Natural killer cell (primary cell): ENCODE measurements around the gene ZNF618. TPM values are rescaled to one million over a fixed set of nuclear protein-coding genes. Genes with fewer than 3 reads are reported as not detected.
A peak's percentile ranks its signal among the peaks of the same experiment; 100 is the strongest.

Source experiments
- ATAC-seq, 3 donors: fragments of 150-1000 bp in 2 of 3; fragments of 200-7000 bp in 1 of 3; cut with Tn5 transposase; 1 replicate in 1 of 3; 2 replicates in 2 of 3; pipeline ENCODE4 v1.10.0; 2021; ENCODE audit warnings: mild to moderate bottlenecking in 2 of 3, moderate library complexity in 2 of 3
- DNase-seq, 2 donors: peaks; one replicate each; pipeline versions ENCODE4 v3.0.0 to v3.0.0-alpha.2; 2013 to 2021; ENCODE audit warnings: mixed read lengths in 1 of 2
- H3K27ac ChIP-seq: one replicate; pipeline ENCODE4 v1.5.1; 2013; ENCODE audit warnings: mild to moderate bottlenecking, low read length
- H3K27me3 ChIP-seq: one replicate; pipeline ENCODE4 v1.6.1; 2013; ENCODE audit warnings: low read length; ENCODE audit not compliant: control insufficient read depth, insufficient read depth
- H3K36me3 ChIP-seq: one replicate; pipeline ENCODE4 v1.6.1; 2013; ENCODE audit warnings: low read length; ENCODE audit not compliant: control insufficient read depth, insufficient read depth
- H3K4me1 ChIP-seq: one replicate; pipeline ENCODE4 v1.6.1; 2013; ENCODE audit warnings: low read length; ENCODE audit not compliant: control insufficient read depth, insufficient read depth
- H3K4me3 ChIP-seq: one replicate; pipeline ENCODE4 v1.5.1; 2013; ENCODE audit warnings: low read length
- H3K9me3 ChIP-seq: one replicate; pipeline ENCODE4 v1.6.1; 2013; ENCODE audit warnings: low read length; ENCODE audit not compliant: control insufficient read depth, insufficient read depth
- H3K27ac Mint-ChIP-seq, 2 donors: one replicate each; pipeline ENCODE4 v1.8.0; 2022; ENCODE audit warnings: mild to moderate bottlenecking in 2 of 2, mixed read lengths in 2 of 2, moderate library complexity in 1 of 2
- H3K27me3 Mint-ChIP-seq, 2 donors: one replicate each; pipeline ENCODE4 v1.8.0; 2022; ENCODE audit warnings: low read depth in 2 of 2, mixed read lengths in 2 of 2
- H3K36me3 Mint-ChIP-seq: one replicate; pipeline ENCODE4 v1.8.0; 2022; ENCODE audit warnings: mixed read lengths
- H3K4me1 Mint-ChIP-seq, 2 donors: one replicate each; pipeline ENCODE4 v1.8.0; 2022; ENCODE audit warnings: mixed read lengths in 2 of 2
- H3K4me3 Mint-ChIP-seq: one replicate; pipeline ENCODE4 v1.8.0; 2022; ENCODE audit warnings: mild to moderate bottlenecking, moderate library complexity, mixed read lengths
- H3K9me3 Mint-ChIP-seq, 2 donors: one replicate each; pipeline ENCODE4 v1.8.0; 2022; ENCODE audit warnings: mixed read lengths in 2 of 2
- WGBS: methylation state at CpG from one replicate; pipeline ENCODE4 v1.1.7; 2013; ENCODE audit warnings: missing lambda C conversion rate; ENCODE audit not compliant: insufficient coverage; 5-methylcytosine and 5-hydroxymethylcytosine counted together
- intact Hi-C: fragments of 100-400 bp; cut with micrococcal nuclease; formaldehyde crosslinking; loops from one replicate; pipeline ENCODE4 v1.14.2; 2022
- total RNA-seq, 4 donors: library from RNA; stranded (reverse); fragments of 120-200 nt in 1 of 4; gene quantifications; one replicate each; pipeline versions ENCODE4 v1.2.3 to v1.2.4, GENCODE V29; 2013 to 2022
- TF ChIP-seq, protein P1 (sequence below): fragments of 200-600 bp; IDR thresholded peaks from one replicate; pipeline ENCODE4 v1.8.0; 2022; ENCODE audit warnings: antibody characterized with exemption

Gene ZNF618
- total RNA-seq, 3 donors from 2014 or later (not counting 1 experiment from before 2014, with no cell fraction given), result 9.2 to 10.7 (median 10.0) TPM

DNA sequence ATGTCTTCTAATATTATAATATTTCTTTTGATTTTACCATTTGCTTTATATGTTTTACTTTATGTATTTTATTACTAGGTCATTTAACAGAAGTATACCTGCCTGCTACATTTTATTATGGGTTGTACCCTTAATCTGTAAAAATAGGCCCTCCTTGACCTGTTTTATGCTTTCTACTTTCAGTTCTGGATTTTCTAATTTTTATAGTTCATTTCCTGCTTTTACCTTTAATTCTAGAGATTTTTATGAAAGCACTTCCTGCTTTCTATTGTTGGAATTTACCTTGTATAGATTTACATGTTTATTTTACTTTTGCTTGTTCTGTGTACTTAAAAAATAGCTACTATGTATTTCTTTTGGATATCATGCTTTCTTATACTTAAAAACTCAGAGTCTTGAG is 20.6 kb downstream of the ZNF618 start:
- intact Hi-C loops, result no loop called here
- DNase-seq (no peak), ATAC-seq (no peak)
- Mint-ChIP-seq H3K4me1 (no peaks in the 10 kb centered on the region), H3K36me3 (no peaks in the 10 kb centered on the region), H3K4me3 (no peak overlapping the region), H3K27ac (no peak overlapping the region), H3K9me3 (no peaks in the 10 kb centered on the region), H3K27me3 (no peaks in the 10 kb centered on the region)
- Histone ChIP-seq H3K27me3 (no peaks in the 10 kb centered on the region), H3K36me3 (no peaks in the 10 kb centered on the region), H3K9me3 (no peaks in the 10 kb centered on the region), H3K4me1 (no peaks in the 10 kb centered on the region), H3K4me3 (no peak overlapping the region), H3K27ac (no peak overlapping the region)
- TF ChIP-seq, protein P1, sequence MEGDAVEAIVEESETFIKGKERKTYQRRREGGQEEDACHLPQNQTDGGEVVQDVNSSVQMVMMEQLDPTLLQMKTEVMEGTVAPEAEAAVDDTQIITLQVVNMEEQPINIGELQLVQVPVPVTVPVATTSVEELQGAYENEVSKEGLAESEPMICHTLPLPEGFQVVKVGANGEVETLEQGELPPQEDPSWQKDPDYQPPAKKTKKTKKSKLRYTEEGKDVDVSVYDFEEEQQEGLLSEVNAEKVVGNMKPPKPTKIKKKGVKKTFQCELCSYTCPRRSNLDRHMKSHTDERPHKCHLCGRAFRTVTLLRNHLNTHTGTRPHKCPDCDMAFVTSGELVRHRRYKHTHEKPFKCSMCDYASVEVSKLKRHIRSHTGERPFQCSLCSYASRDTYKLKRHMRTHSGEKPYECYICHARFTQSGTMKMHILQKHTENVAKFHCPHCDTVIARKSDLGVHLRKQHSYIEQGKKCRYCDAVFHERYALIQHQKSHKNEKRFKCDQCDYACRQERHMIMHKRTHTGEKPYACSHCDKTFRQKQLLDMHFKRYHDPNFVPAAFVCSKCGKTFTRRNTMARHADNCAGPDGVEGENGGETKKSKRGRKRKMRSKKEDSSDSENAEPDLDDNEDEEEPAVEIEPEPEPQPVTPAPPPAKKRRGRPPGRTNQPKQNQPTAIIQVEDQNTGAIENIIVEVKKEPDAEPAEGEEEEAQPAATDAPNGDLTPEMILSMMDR, result no peak

DNA sequence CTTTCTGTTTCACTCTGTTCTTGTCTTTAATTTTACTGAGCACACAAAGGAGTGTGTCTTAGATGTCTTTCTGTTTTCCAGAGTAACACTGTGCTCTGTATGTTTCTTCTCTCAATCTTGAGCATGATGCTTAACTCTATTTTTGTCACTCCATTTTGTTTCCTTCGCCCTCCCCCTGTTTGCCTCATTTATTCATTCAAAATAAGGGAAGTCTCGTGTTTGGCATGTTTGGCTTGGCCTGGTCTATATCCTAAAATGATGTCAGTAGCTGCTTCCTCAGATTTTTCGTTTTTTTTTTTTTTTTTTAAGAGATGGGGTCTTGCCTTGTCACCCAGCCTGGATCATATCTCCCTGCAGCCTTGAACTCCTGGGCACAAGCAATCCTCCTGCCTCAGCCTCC is 22.0 kb downstream of the ZNF618 start:
- ATAC-seq (no peak), DNase-seq (no peak)
- TF ChIP-seq, protein P1, result no peak
- no peaks in the 10 kb centered on the region for H3K4me1 ChIP-seq
- Mint-ChIP-seq H3K4me1 (no peaks in the 10 kb centered on the region), H3K36me3 (no peaks in the 10 kb centered on the region), H3K27me3 (no peaks in the 10 kb centered on the region), H3K4me3 (no peak overlapping the region), H3K9me3 (no peaks in the 10 kb centered on the region), H3K27ac (no peak overlapping the region)
- intact Hi-C loops, result no loop called here
- H3K36me3 ChIP-seq, result no peaks in the 10 kb centered on the region
- H3K27ac ChIP-seq, result no peak overlapping the region
- WGBS, result 69% methylated on average over 3 of the region's 3 CpGs
- no peaks in the 10 kb centered on the region for H3K27me3 ChIP-seq
- H3K4me3 ChIP-seq, result no peak overlapping the region
- H3K9me3 ChIP-seq, result no peaks in the 10 kb centered on the region

DNA sequence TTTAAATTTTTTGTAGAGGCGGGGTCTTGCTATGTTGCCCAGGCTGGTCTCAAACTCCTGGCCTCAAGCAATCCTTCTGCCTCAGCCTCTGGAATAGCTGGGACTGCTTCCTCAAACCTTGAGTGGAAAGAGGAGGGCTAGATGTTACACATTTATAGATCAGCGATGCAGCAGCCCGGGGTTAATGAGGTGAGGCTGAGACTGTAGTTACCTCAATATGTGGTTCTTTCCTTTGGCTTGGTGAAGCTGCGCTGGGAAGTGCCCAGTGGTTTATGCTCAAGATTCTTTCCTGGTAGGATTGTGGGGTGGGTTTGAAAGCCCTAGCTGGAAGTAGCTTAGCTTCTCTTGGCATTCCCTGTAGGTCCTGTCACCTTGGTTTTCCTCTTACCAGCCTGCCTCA is 22.5 kb downstream of the ZNF618 start:
- intact Hi-C loops, result no loop called here
- Histone ChIP-seq H3K9me3 (no peaks in the 10 kb centered on the region), H3K4me1 (no peaks in the 10 kb centered on the region), H3K4me3 (no peak overlapping the region), H3K27ac (no peak overlapping the region), H3K27me3 (no peaks in the 10 kb centered on the region), H3K36me3 (no peaks in the 10 kb centered on the region)
- no peak for ATAC-seq
- DNase-seq, result no peak
- TF ChIP-seq, protein P1, result no peak
- Mint-ChIP-seq H3K36me3 (peaks cover 4% of the 10 kb centered on the region), H3K9me3 (no peaks in the 10 kb centered on the region), H3K4me1 (no peaks in the 10 kb centered on the region), H3K4me3 (no peak overlapping the region), H3K27me3 (no peaks in the 10 kb centered on the region), H3K27ac (no peak overlapping the region)
- WGBS, result 96% methylated on average over 4 of the region's 4 CpGs

DNA sequence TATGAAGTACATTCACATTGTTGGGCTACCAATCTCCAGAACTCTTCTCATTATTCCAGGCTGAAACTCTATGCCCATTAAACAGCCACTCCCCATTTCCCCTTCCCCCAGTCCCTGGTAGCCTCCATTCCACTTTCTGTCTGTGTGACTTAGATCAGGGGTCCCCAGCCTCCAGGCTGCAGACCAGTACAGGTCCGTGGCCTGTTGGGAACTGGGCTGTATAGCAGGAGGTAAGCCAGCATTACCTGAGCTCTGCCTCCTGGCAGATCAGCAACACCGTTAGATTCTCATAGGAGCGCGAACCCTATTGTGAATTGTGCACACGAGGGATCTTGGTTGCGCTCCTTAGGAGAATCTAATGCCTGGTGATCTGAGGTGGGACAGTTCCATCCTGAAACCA is 23.1 kb downstream of the ZNF618 start:
- intact Hi-C loops, result no loop called here
- H3K27ac ChIP-seq, result no peak overlapping the region
- TF ChIP-seq, protein P1, result no peak
- H3K4me3 ChIP-seq, result no peak overlapping the region
- no peaks in the 10 kb centered on the region for H3K9me3 ChIP-seq
- no peaks in the 10 kb centered on the region for H3K36me3 ChIP-seq
- no peaks in the 10 kb centered on the region for H3K4me1 ChIP-seq
- WGBS, result 93% methylated on average over 6 of the region's 6 CpGs
- no peaks in the 10 kb centered on the region for H3K4me1 Mint-ChIP-seq
- no peak overlapping the region for H3K27ac Mint-ChIP-seq
- H3K9me3 Mint-ChIP-seq, result peaks cover 0 to 4% of the 10 kb centered on the region in 2 donors
- H3K36me3 Mint-ChIP-seq, result peaks cover 10% of the 10 kb centered on the region
- H3K4me3 Mint-ChIP-seq, result no peak overlapping the region
- no peaks in the 10 kb centered on the region for H3K27me3 ChIP-seq
- H3K27me3 Mint-ChIP-seq, result no peaks in the 10 kb centered on the region
- ATAC-seq (peak in 1 of 3 donors; percentile 32), DNase-seq (no peak)
